Measurements from ENCODE around the gene LHX4. TPM values are rescaled to one million over a fixed set of nuclear protein-coding genes. Genes with fewer than 3 reads are reported as not detected.

The LHX4 gene
- total RNA-seq, 2 donors from 2014 or later: not detected

- H3K4me1 ChIP-seq: no peaks in the 10 kb centered on the region
- no peaks in the 10 kb centered on the region for H3K36me3 ChIP-seq (replicated peaks in 1 of 2; ENCODE audit: insufficient read depth in 1 of 2, low read depth in 2 of 2)
- H3K27ac ChIP-seq: no peak overlapping the region
- ATAC-seq: no peak
- intact Hi-C loops (cut with DNase I): no loop called here
- no peaks in the 10 kb centered on the region for H3K27me3 ChIP-seq
- H3K4me3 ChIP-seq: no peak overlapping the region
- DNase-seq: no peak
- TF ChIP-seq CTCF (IDR thresholded peaks at IDR 0.05): no peak
- no peak for TF ChIP-seq POLR2A (IDR thresholded peaks at IDR 0.05)
- no peaks in the 10 kb centered on the region for H3K9me3 ChIP-seq
- 74 to 80% methylated on average over 7 to 11 of the region's 11 CpGs for WGBS, 2 donors
These were observed 10.3 kb upstream of the LHX4 start for GRCh38 chr1:180219776-180220175.

GRCh38 chr1:180221462-180221861 is 8.6 kb upstream of the LHX4 start:
- ATAC-seq (no peak), DNase-seq (no peak)
- no peak overlapping the region for H3K27ac ChIP-seq
- peaks cover 0 to 5% of the 10 kb centered on the region in 2 donors for H3K27me3 ChIP-seq
- H3K4me3 ChIP-seq: no peak overlapping the region
- 77 to 79% methylated on average over 4 to 6 of the region's 6 CpGs for WGBS, 2 donors
- H3K9me3 ChIP-seq: no peaks in the 10 kb centered on the region
- intact Hi-C loops (cut with DNase I): no loop called here
- no peaks in the 10 kb centered on the region for H3K4me1 ChIP-seq
- TF ChIP-seq CTCF (IDR thresholded peaks at IDR 0.05) (no peak), POLR2A (IDR thresholded peaks at IDR 0.05) (no peak)
- no peaks in the 10 kb centered on the region for H3K36me3 ChIP-seq (replicated peaks in 1 of 2; ENCODE audit: insufficient read depth in 1 of 2, low read depth in 2 of 2)

- TF ChIP-seq CTCF (IDR thresholded peaks at IDR 0.05): no peak
- TF ChIP-seq POLR2A (IDR thresholded peaks at IDR 0.05): no peak
- DNase-seq: no peak
- intact Hi-C loops (cut with DNase I): no loop called here
- H3K27me3 ChIP-seq: peaks cover 0 to 22% of the 10 kb centered on the region in 2 donors
- no peak for ATAC-seq
- H3K4me3 ChIP-seq: no peak overlapping the region
- H3K27ac ChIP-seq: no peak overlapping the region
- H3K36me3 ChIP-seq (replicated peaks in 1 of 2; ENCODE audit: insufficient read depth in 1 of 2, low read depth in 2 of 2): no peaks in the 10 kb centered on the region
- peaks cover 10% of the 10 kb centered on the region for H3K4me1 ChIP-seq
- WGBS, 2 donors: 67 to 71% methylated on average over 5 of the region's 5 CpGs
- no peaks in the 10 kb centered on the region for H3K9me3 ChIP-seq
These were observed 5.2 kb upstream of the LHX4 start for GRCh38 chr1:180224902-180225301.

GRCh38 chr1:180225403-180225802 is 4.7 kb upstream of the LHX4 start:
- 20 to 26% methylated on average over 2 of the region's 2 CpGs for WGBS, 2 donors
- ATAC-seq: no peak
- no peak for DNase-seq
- Histone ChIP-seq H3K4me1 (peaks cover 14% of the 10 kb centered on the region), H3K36me3 (replicated peaks in 1 of 2; ENCODE audit: insufficient read depth in 1 of 2, low read depth in 2 of 2) (no peaks in the 10 kb centered on the region), H3K4me3 (no peak overlapping the region), H3K27me3 (peaks cover 0 to 26% of the 10 kb centered on the region in 2 donors), H3K9me3 (no peaks in the 10 kb centered on the region), H3K27ac (no peak overlapping the region)
- intact Hi-C loops (cut with DNase I): no loop called here
- TF ChIP-seq POLR2A (IDR thresholded peaks at IDR 0.05) (no peak), CTCF (IDR thresholded peaks at IDR 0.05) (no peak)

- peaks cover 0 to 50% of the 10 kb centered on the region in 2 donors for H3K27me3 ChIP-seq
- TF ChIP-seq CTCF (IDR thresholded peaks at IDR 0.05) (no peak), POLR2A (IDR thresholded peaks at IDR 0.05) (no peak)
These were observed 2.0 kb upstream of the LHX4 start for GRCh38 chr1:180227861-180228647.

More at GRCh38 chr1:180227861-180228647, 2.0 kb upstream of the LHX4 start:
- H3K4me3 ChIP-seq: no peak overlapping the region
- H3K27ac ChIP-seq: no peak overlapping the region
- ATAC-seq (no peak), DNase-seq (no peak)
- H3K4me1 ChIP-seq: peaks cover 33% of the 10 kb centered on the region
- H3K36me3 ChIP-seq (replicated peaks in 1 of 2; ENCODE audit: insufficient read depth in 1 of 2, low read depth in 2 of 2): no peaks in the 10 kb centered on the region
- 23 to 28% methylated on average over 17 of the region's 17 CpGs for WGBS, 2 donors
- H3K9me3 ChIP-seq: no peaks in the 10 kb centered on the region
- intact Hi-C loops (cut with DNase I): no loop called here

Measured in body of pancreas (tissue), 4 donors.